Gastrocnemius medialis (tissue), 4 donors: ENCODE measurements around the gene CNKSR2.

ENCODE experiments used
- CTCF ChIP-seq, 5 experiments: fragments of 450-650 bp in 3 of 5; fragments of 200-600 bp in 2 of 5; sonication (generic) in 2 of 5; IDR thresholded peaks in 4 of 5; conservative IDR thresholded peaks in 1 of 5; 1 replicate in 4 of 5; 2 replicates in 1 of 5; pipeline ENCODE4 v1.5.1; 2016 to 2019; ENCODE audit warnings: antibody characterized with exemption in 5 of 5, mild to moderate bottlenecking in 3 of 5, moderate library complexity in 3 of 5
- POLR2A ChIP-seq, 2 donors: fragments of 450-650 bp; IDR thresholded peaks; one replicate each; pipeline ENCODE4 v1.6.1; 2017; ENCODE audit warnings: antibody characterized with exemption in 2 of 2, mild to moderate bottlenecking in 2 of 2, moderate library complexity in 2 of 2

GRCh38 chrX:21369613-21370012 is 4.6 kb upstream of the CNKSR2 start:
- TF ChIP-seq CTCF (IDR thresholded peaks at IDR 0.05 in 4 of 5, conservative IDR thresholded peaks at IDR 0.05 in 1 of 5): no peak
- no peak for TF ChIP-seq POLR2A (IDR thresholded peaks at IDR 0.05)
